K562 (cell line): ENCODE results near the gene UTS2R. TPM values are rescaled to one million over a fixed set of nuclear protein-coding genes. Genes with fewer than 3 reads are reported as not detected.

Experiments
- ATAC-seq: fragments of 200-7000 bp; cut with Tn5 transposase; 3 replicates; pipeline ENCODE4 v1.9.1; 2020; ENCODE audit warnings: moderate library complexity
- BruUV-seq: library from RNA; stranded (reverse); fragments of 400-500 nt; replicated peaks from 2 replicates; lab custom pipeline; 2021; lab: Mats Ljungman, UMichigan
- CTCF ChIA-PET: fragments of 300-600 bp; formaldehyde crosslinking; extraction: SDS; loops from one replicate; lab custom pipeline; 2021; ENCODE audit warnings: low intra/inter-chr PET ratio; lab: Yijun Ruan, JAX
- POLR2A ChIA-PET: fragments of 300-600, 350-650 bp; sonication (Branson Sonifier 250); formaldehyde crosslinking; extraction: SDS; loops from one replicate; lab custom pipeline; 2021; ENCODE audit warnings: antibody characterized with exemption, inconsistent platforms; lab: Yijun Ruan, JAX
- DNase-seq, 4 experiments: peaks; one replicate each; pipeline versions ENCODE4 v3.0.0 to v3.0.0-alpha.2; 2011 to 2018; ENCODE audit warnings: low spot score in 3 of 4, mixed read lengths in 3 of 4; ENCODE audit errors: extremely low read depth in 1 of 4
- FAIRE-seq: peaks from 2 replicates; lab custom pipeline; 2011; peaks lifted over from hg19 to GRCh38; lab: Jason Lieb, UNC
- H2AFZ ChIP-seq: 2 replicates; pipeline ENCODE4 v1.6.0; 2011; ENCODE audit warnings: low read depth, low read length, control low read depth, inconsistent platforms
- H3K27ac ChIP-seq: fragments of 200-600 bp; 3 replicates; pipeline ENCODE4 v1.8.0; 2011; ENCODE audit warnings: low read depth, mild to moderate bottlenecking, control low read depth, inconsistent platforms, low read length, moderate library complexity, mixed read lengths; ENCODE audit errors: extremely low read depth
- H3K27me3 ChIP-seq, 2 experiments: fragments of 300-600 bp in 1 of 2; 2 replicates in 1 of 2; 3 replicates in 1 of 2; pipeline versions ENCODE4 v1.6.0 to v1.8.0; 2011; ENCODE audit warnings: inconsistent platforms in 2 of 2, low read length in 2 of 2, mild to moderate bottlenecking in 1 of 2, mixed read lengths in 1 of 2, moderate library complexity in 1 of 2; ENCODE audit not compliant: control insufficient read depth in 2 of 2, insufficient read depth in 2 of 2
- H3K36me3 ChIP-seq: fragments of 300-600 bp; 3 replicates; pipeline ENCODE4 v1.8.0; 2011; ENCODE audit warnings: mild to moderate bottlenecking, low read length, inconsistent platforms; ENCODE audit not compliant: control insufficient read depth, insufficient read depth
- H3K4me1 ChIP-seq, 2 experiments: fragments of 200-600 bp in 1 of 2; replicated peaks in 1 of 2; 2 replicates in 1 of 2; 3 replicates in 1 of 2; pipeline versions ENCODE4 v1.5.1 to v1.8.0; 2011; ENCODE audit warnings: inconsistent platforms in 2 of 2, low read length in 2 of 2, mild to moderate bottlenecking in 1 of 2, mixed read lengths in 1 of 2, moderate library complexity in 1 of 2; ENCODE audit not compliant: control insufficient read depth in 2 of 2, insufficient read depth in 2 of 2
- H3K4me2 ChIP-seq: 2 replicates; pipeline ENCODE4 v1.6.1; 2011; ENCODE audit warnings: low read length, control low read depth, inconsistent platforms, mixed read lengths; ENCODE audit not compliant: insufficient read depth
- H3K4me3 ChIP-seq: fragments of 200-600 bp; sonication (generic), shearing (Covaris generic); 2 replicates; pipeline ENCODE4 v1.5.1; 2016; ENCODE audit warnings: control low read depth, inconsistent platforms
- H3K79me2 ChIP-seq: fragments of 200-600 bp; 3 replicates; pipeline ENCODE4 v1.8.0; 2011; ENCODE audit warnings: low read length, inconsistent platforms; ENCODE audit not compliant: control insufficient read depth, insufficient read depth
- H3K9ac ChIP-seq, 2 experiments: 2 replicates each; pipeline versions ENCODE4 v1.6.0 to v1.6.1; 2011; ENCODE audit warnings: low read depth in 2 of 2, low read length in 2 of 2, control low read depth in 1 of 2, inconsistent platforms in 1 of 2, mild to moderate bottlenecking in 1 of 2, mixed read lengths in 1 of 2; ENCODE audit not compliant: insufficient read depth in 1 of 2
- H3K9me1 ChIP-seq: one replicate; pipeline ENCODE4 v1.6.0; 2011; ENCODE audit warnings: inconsistent platforms, mild to moderate bottlenecking, low read length, moderate library complexity; ENCODE audit not compliant: control insufficient read depth, insufficient read depth
- H3K9me3 ChIP-seq: replicated peaks from 2 replicates; pipeline ENCODE4 v1.5.1; 2011; ENCODE audit warnings: low read depth, low read length, inconsistent platforms; ENCODE audit not compliant: control insufficient read depth, insufficient read depth
- H4K20me1 ChIP-seq: replicated peaks from 2 replicates; pipeline ENCODE4 v1.6.1; 2011; ENCODE audit warnings: low read length, inconsistent platforms, mixed read lengths; ENCODE audit not compliant: control insufficient read depth, insufficient read depth
- EZH2 ChIP-seq: IDR thresholded peaks from 2 replicates; pipeline ENCODE4 v1.6.1; 2012; ENCODE audit warnings: low read depth, mild to moderate bottlenecking, inconsistent platforms, low read length, borderline replicate concordance
- MCM7 ChIP-seq, 2 experiments: fragments of 450-650 bp; IDR thresholded peaks; 2 replicates each; pipeline ENCODE4 v1.6.1; 2016 to 2018
- SMARCA4 ChIP-seq: fragments of 450-650 bp; IDR thresholded peaks from 2 replicates; pipeline ENCODE4 v1.6.1; 2016
- ZNF165 ChIP-seq: fragments of 250-450 bp; sonication (Bioruptor Pico); IDR thresholded peaks from 2 replicates; pipeline ENCODE4 v1.4.0; 2020; ENCODE audit warnings: borderline replicate concordance
- ZNF274 ChIP-seq: IDR thresholded peaks from 2 replicates; pipeline ENCODE4 v1.6.1; 2011; ENCODE audit warnings: low read depth, mild to moderate bottlenecking, low read length, moderate library complexity, borderline replicate concordance
- ZNF431 ChIP-seq: sonication (generic); formaldehyde crosslinking; IDR thresholded peaks from 2 replicates; pipeline ENCODE4 v1.8.0; 2022; ENCODE audit warnings: mild to moderate bottlenecking, missing genetic modification reagents
- ZNF707 ChIP-seq: fragments of 250-450 bp; sonication (Bioruptor Pico); conservative IDR thresholded peaks from 2 replicates; pipeline ENCODE4 v1.8.0; 2022; ENCODE audit warnings: inconsistent platforms, mild to moderate bottlenecking, moderate library complexity
- WGBS: fragments of 100-300 bp; shearing (Covaris generic); methylation state at CpG from one replicate; pipeline ENCODE4 v1.1.6; 2016; ENCODE audit warnings: low coverage, mixed read lengths; ENCODE audit not compliant: insufficient coverage; ENCODE audit errors: missing lambda C conversion rate; 5-methylcytosine and 5-hydroxymethylcytosine counted together
- in situ Hi-C: fragments of 300-500 bp; cut with MboI; formaldehyde crosslinking; loops from 4 replicates; pipeline ENCODE4 v1.15.0; 2018; ENCODE audit warnings: inconsistent platforms, mixed read lengths
- intact Hi-C: fragments of 100-400 bp; cut with micrococcal nuclease; formaldehyde crosslinking; loops from 2 replicates; pipeline ENCODE4 v1.14.2; 2022
- polyA plus RNA-seq, 8 experiments: library from polyadenylated mRNA; depleted of rRNA in 4 of 8; stranded (reverse) in 5 of 8; unstranded in 3 of 8; fragments of >200 nt; fragmentation: Nextera tagmentation in 2 of 8; fragmentation: Illumina TruSeq in 1 of 8; extraction: Ambion mirVana in 2 of 8; extraction: Trizol in 1 of 8; gene quantifications; 2 replicates each; pipeline versions ENCODE4 v1.2.1 to v1.2.3, GENCODE V29; 2011 to 2014; ENCODE audit warnings: inconsistent platforms in 1 of 8, missing spikeins in 1 of 8
- total RNA-seq, 7 experiments: library from RNA; depleted of rRNA in 6 of 7; stranded (reverse); fragments of >200 nt in 6 of 7; fragmentation: Illumina TruSeq in 2 of 7; extraction: Trizol in 2 of 7; gene quantifications; 2 replicates each; pipeline versions ENCODE4 v1.2.1 to v1.2.3, GENCODE V29; 2011 to 2021; ENCODE audit warnings: low replicate concordance in 1 of 7
- TF ChIP-seq, protein P1 (sequence below): sonication (generic); formaldehyde crosslinking; IDR thresholded peaks from 2 replicates; pipeline ENCODE4 v1.8.0; 2022; ENCODE audit warnings: mild to moderate bottlenecking, missing genetic modification reagents, borderline replicate concordance
- TF ChIP-seq, protein P2 (sequence below), 2 experiments: IDR thresholded peaks; 2 replicates each; pipeline ENCODE4 v1.6.1; 2012; ENCODE audit warnings: improper control_type of control experiment in 2 of 2, low read depth in 2 of 2, low read length in 2 of 2, borderline replicate concordance in 1 of 2
- TF ChIP-seq, protein P3 (sequence below): sonication (generic); formaldehyde crosslinking; IDR thresholded peaks from 2 replicates; pipeline ENCODE4 v1.8.1; 2023; ENCODE audit warnings: mild to moderate bottlenecking, missing genetic modification reagents

The UTS2R gene
- total and polyA plus RNA-seq, 9 of the 15 experiments (the other 6 are each of a cell fraction or from before 2014, with no cell fraction given): 0.22 TPM; not detected in 8

DNA sequence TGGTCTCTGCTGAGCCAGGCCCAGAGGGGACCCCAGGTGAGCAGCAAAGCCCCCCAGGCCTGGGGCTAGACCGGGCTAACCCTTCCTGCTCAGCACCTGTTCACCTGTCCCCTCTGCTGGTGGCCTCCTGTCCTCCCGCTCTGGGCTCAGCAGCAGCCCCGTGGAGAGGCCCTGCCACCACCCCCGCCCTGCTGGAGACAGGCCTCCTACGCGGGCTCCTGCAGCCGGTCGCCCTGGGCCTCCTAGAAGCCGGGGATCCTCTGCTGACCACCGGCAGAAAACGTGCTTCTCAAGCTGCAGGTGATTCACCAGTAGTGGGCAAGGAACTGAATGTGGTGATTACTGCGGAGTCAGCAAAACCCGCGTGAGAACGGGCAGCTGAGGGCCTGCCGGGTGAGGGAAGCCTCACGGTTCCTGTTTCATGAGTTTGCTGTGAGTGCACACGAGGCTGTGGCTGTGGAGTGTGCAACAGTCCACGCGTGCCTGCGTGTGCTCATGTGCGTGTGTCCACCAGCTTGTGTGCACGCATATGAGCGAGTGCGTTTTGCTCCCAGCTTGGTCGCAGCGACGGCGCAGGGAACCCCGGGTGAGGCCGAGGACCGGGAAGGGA lies 38.8 kb upstream of the UTS2R start (continued):
- TF ChIP-seq, protein P1, sequence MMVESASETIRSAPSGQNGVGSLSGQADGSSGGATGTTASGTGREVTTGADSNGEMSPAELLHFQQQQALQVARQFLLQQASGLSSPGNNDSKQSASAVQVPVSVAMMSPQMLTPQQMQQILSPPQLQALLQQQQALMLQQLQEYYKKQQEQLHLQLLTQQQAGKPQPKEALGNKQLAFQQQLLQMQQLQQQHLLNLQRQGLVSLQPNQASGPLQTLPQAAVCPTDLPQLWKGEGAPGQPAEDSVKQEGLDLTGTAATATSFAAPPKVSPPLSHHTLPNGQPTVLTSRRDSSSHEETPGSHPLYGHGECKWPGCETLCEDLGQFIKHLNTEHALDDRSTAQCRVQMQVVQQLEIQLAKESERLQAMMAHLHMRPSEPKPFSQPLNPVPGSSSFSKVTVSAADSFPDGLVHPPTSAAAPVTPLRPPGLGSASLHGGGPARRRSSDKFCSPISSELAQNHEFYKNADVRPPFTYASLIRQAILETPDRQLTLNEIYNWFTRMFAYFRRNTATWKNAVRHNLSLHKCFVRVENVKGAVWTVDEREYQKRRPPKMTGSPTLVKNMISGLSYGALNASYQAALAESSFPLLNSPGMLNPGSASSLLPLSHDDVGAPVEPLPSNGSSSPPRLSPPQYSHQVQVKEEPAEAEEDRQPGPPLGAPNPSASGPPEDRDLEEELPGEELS (CRISPR knock-in tag): 0 out of 2 replicates have a peak, but pooled peaks have one; percentile 20
- TF ChIP-seq SMARCA4 (no peak), ZNF274 (no peak)

DNA sequence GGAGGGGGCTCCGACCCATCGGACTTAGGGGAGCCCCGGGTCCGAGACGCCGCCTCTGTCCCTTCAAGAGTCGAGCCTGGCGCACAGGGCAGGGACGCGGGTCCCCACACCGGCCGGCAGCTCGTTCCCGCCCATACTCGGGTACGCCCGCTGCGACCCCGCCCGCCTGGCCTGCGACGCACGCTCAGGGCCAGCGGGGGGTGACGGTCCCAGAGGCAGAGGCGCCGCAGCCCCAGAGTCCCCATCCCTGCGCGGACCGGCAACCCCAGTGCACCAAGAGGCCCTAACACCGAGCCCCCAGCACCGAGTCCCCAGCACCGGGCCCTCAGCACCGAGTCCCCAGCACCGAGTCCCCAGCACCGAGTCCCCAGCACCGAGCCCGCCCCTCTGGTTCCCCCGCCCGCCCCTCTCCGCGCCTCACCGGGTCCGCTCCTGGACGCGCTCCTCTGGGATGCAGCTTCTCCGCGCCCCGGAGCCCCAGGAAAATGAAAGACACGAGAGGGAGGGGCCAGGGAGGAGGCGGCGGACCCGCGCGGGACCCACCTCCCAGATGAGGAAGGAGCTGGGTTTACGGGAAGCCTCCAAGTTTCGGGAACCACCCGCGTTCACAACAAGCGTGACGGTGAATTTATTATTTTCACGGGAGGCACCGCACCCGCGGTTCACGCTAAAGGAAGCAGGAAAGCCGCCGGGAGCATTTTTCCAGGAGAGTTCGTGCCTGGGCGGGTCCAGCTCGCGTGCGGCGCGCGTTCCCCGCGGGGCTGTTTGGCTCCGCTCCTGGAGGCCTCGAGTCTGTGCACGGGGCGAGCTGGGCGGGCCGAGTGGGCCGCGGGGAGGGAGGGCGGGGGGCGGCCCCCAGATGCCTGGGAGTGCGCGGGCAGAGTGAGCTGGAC lies 38.0 kb upstream of the UTS2R start, which contains the start of gene SECTM1:
Gene SECTM1, minus strand, starts transcription at position 488 of the 893 bp plus-strand sequence. CDS start 6,526 bp downstream, outside the sequence.
- POLR2A ChIA-PET: interaction anchor here (0.6 to 1.6 kb wide), 3 partner anchors 11 to 49 kb away, joined by 4 to 8 read pairs (median 5); no protein-coding TSS in a partner anchor
- no TSS peak for BruUV-seq
- H3K4me3 ChIP-seq: peak within 1 kb of the TSS; percentile 31
- H3K79me2 ChIP-seq: peaks cover 11% of the 10 kb centered on the region; the same call in 2 of the 3 replicates
- WGBS: 91% methylated on average over 35 of the region's 90 CpGs
- no peaks in the 10 kb centered on the region for H3K9me3 ChIP-seq
- peaks cover 38 to 97% of the 10 kb centered on the region in 2 experiments for H3K4me1 ChIP-seq
- intact Hi-C loops: no loop called here
- peak within 1 kb of the TSS; percentile 94 for H3K4me2 ChIP-seq
- H3K27ac ChIP-seq: peak within 1 kb of the TSS; percentile 86
- in situ Hi-C loops: no loop called here
- CTCF ChIA-PET: no interaction called here
- H2AFZ ChIP-seq: peak within 1 kb of the TSS; percentile 78
- FAIRE-seq: no peak
- no peak for ATAC-seq
- H4K20me1 ChIP-seq: no peaks in the 10 kb centered on the region
- no peak for DNase-seq
- peak within 1 kb of the TSS; percentile 83 to 92 for H3K9ac ChIP-seq
- no peaks in the 10 kb centered on the region for H3K36me3 ChIP-seq
- H3K27me3 ChIP-seq: no peaks in the 10 kb centered on the region
- H3K9me1 ChIP-seq: no peaks in the 10 kb centered on the region
- TF ChIP-seq, protein P2, sequence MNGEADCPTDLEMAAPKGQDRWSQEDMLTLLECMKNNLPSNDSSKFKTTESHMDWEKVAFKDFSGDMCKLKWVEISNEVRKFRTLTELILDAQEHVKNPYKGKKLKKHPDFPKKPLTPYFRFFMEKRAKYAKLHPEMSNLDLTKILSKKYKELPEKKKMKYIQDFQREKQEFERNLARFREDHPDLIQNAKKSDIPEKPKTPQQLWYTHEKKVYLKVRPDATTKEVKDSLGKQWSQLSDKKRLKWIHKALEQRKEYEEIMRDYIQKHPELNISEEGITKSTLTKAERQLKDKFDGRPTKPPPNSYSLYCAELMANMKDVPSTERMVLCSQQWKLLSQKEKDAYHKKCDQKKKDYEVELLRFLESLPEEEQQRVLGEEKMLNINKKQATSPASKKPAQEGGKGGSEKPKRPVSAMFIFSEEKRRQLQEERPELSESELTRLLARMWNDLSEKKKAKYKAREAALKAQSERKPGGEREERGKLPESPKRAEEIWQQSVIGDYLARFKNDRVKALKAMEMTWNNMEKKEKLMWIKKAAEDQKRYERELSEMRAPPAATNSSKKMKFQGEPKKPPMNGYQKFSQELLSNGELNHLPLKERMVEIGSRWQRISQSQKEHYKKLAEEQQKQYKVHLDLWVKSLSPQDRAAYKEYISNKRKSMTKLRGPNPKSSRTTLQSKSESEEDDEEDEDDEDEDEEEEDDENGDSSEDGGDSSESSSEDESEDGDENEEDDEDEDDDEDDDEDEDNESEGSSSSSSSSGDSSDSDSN (IDR thresholded peaks at IDR 0.05; ENCODE audit: borderline replicate concordance in 1 of 2, low read depth in 2 of 2, low read length in 2 of 2): no peak
- no peak for TF ChIP-seq EZH2
- TF ChIP-seq ZNF707: 0 out of 2 replicates have a peak, but pooled peaks have one; percentile 17
- TF ChIP-seq MCM7 (IDR thresholded peaks at IDR 0.05): no peak
- TF ChIP-seq, protein P3, sequence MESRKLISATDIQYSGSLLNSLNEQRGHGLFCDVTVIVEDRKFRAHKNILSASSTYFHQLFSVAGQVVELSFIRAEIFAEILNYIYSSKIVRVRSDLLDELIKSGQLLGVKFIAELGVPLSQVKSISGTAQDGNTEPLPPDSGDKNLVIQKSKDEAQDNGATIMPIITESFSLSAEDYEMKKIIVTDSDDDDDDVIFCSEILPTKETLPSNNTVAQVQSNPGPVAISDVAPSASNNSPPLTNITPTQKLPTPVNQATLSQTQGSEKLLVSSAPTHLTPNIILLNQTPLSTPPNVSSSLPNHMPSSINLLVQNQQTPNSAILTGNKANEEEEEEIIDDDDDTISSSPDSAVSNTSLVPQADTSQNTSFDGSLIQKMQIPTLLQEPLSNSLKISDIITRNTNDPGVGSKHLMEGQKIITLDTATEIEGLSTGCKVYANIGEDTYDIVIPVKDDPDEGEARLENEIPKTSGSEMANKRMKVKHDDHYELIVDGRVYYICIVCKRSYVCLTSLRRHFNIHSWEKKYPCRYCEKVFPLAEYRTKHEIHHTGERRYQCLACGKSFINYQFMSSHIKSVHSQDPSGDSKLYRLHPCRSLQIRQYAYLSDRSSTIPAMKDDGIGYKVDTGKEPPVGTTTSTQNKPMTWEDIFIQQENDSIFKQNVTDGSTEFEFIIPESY (CRISPR knock-in tag): peak; percentile 99
- TF ChIP-seq ZNF431 (CRISPR knock-in tag): 0 out of 2 replicates have a peak, but pooled peaks have one; percentile 31
- no peak for TF ChIP-seq ZNF165 (CRISPR knock-in tag)
